ENCODE measurements around the gene ATP1A2.
"Not testable (repeated sequence)": the region's sequence is repeated elsewhere in the genome, so short reads cannot be mapped to it uniquely, and the experiment has no call there.

The ATP1A2 gene

GRCh38 chr1:160126342-160126741 is 10.8 kb downstream of the ATP1A2 start:
- DNase-seq = not testable (repeated sequence)

DNA sequence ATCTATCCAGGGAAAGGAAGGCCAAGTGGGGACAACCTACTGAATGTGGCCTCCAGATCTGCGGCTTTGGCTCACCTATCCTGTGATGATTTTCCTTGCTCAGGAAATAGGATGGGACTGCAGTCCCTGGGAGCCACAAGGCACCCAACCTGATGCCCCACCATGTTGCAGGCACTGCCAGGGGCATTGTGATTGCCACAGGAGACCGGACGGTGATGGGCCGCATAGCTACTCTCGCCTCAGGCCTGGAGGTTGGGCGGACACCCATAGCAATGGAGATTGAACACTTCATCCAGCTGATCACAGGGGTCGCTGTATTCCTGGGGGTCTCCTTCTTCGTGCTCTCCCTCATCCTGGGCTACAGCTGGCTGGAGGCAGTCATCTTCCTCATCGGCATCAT is 11.8 kb downstream of the ATP1A2 start:
- no peak for DNase-seq

DNA sequence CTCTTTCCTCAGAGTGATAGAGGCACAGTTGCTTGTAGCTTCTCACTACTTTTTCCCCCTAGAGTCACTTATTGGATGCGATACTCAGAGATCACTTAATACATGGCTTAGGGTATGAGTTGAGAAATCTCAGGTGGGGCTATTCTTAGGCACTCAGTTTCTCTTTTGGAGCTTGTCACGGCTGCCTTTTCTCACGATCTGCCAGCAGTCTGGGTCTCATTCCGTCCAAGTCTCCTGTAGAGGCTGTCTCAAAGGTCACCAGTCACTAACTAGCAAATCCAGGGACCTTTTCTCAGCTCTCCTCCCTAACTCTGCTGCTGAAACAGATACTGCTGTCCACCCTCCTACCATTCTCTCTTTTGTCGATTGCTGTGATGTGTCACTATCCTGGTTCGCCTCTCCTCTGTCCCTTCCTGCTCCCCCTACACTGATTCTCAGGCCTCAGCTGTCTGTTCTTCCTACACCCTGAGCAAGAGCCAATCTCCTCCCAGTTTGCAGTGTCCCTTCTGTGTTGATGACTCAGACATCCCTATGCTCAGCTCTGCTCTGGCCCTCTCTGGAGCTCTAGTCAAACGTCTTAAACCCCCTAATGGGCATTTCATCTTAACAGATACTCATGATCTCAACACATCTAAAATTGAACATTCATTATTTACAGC is 12.4 kb downstream of the ATP1A2 start:
- no peak for DNase-seq

GRCh38 chr1:160128636-160129035 is 13.1 kb downstream of the ATP1A2 start:
- DNase-seq = no peak

DNA sequence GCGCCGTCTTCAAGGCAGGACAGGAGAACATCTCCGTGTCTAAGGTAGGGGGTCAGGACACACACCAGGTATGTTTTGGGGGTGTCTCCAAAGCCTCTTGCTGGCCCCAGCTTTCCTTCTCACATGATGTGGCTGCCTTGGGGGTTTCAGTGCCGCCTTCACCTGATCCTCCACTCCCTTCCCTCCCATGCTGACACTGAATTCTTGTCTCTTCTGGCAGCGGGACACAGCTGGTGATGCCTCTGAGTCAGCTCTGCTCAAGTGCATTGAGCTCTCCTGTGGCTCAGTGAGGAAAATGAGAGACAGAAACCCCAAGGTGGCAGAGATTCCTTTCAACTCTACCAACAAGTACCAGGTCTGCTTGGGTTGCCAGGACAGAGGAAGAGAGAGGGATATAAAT is 13.5 kb downstream of the ATP1A2 start:
- DNase-seq = no peak

DNA sequence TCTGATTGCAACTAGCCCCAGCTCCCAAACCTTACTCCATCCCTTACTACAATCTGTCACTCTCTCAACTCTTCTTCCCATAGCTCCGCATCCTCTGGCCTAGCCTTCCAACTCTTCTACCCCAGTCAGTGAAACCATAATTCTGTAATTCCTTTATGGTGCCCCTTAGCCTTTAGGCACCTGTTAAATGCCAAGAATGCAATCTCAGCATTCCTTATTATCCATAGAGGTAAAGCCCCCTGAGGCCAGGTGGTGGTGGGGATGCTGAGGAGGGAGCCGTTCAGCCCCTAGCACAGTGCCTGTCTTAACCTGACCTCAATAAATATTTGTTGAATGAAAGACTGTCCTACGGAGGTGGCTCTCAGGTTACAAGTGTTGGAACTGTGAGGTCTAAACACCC is 14.0 kb downstream of the ATP1A2 start:
- DNase-seq = no peak

GRCh38 chr1:160129966-160130365 is 14.4 kb downstream of the ATP1A2 start:
- no peak for DNase-seq

GRCh38 chr1:160130486-160130885 is 14.9 kb downstream of the ATP1A2 start:
- no peak for DNase-seq

DNA sequence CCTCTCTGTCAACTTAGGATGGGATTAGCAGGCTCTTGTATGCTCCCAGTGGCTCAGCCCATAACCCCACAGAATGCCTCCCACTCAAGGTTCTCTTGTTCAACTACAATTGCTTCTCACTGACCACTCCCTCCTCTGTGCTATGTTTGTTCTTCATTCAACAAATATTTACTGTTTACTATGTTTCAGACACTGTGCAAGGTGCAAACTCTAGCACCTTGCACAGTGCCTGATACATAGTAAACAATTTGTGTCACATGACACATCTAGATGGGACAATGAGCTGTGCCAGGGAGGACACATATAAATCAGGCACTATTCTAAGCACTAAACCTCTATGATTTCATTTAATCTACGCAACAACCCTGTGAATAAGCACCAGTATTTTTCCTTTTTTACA is 15.4 kb downstream of the ATP1A2 start:
- DNase-seq = no peak

DNA sequence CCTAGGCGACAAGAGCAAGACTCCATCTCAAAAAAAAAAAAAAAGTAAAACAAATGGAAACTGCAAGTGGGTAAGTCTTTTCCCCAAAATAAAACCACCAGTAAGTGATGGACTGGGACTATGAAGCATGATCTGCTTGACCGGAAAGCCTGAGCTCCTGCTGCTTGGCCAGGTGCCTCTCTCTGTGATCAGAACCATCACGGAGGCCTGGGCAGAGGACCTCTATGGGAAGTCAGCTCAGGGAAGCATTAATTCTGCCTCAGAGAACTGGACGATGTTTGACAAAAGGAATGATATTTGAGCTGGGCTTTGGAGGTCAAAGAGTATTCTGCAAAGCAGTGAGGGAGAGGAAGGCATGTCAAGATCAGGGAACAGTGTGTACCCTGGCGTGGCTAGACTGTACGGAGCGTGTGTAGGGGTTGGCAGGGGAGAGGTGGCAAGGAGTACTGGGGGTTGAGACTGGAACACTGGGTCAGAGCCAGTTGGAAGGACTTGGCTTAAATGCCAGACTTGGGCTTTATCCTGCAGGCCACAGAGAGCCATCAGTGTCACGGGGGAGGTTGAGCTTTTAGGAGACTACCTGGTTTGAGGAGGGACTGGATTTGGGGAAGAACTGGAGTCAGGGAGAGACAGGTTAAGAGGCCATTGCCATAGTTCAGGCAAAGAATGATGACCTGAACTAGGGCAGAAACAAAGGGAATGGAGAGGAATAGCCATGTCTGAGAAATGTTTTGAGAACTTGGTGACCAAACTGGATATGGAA is 16.4 kb downstream of the ATP1A2 start:
- no peak for DNase-seq

DNA sequence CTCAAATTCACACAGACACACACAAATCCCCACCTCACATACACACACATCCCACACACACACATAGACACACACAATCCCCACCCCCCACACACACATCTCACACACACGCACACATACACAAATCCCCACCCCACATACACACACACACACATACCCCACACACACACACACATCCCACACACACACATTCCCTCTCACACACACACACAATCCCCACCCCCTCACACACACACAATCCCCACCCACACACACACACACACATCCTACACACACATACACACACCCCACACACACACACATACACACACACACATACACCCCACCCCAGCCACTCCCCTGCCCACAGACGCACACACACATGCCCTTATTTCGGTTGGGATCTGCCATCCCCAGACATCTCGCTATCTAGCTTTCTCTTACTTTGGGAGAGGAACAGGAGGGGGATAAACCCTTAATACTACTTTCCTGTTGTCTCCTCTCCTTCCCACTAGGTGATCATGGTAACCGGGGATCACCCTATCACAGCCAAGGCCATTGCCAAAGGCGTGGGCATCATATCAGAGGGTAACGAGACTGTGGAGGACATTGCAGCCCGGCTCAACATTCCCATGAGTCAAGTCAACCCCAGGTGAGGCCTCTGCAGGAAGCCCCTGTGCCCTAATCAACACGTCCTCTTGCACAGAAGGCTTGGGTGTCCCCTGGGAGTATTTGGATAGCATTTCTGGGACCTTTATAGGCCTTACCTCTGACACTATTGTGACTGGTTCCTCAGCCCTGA is 18.6 kb downstream of the ATP1A2 start:
- DNase-seq = no peak

GRCh38 chr1:160134791-160135572 is 19.4 kb downstream of the ATP1A2 start:
- DNase-seq = no peak

DNA sequence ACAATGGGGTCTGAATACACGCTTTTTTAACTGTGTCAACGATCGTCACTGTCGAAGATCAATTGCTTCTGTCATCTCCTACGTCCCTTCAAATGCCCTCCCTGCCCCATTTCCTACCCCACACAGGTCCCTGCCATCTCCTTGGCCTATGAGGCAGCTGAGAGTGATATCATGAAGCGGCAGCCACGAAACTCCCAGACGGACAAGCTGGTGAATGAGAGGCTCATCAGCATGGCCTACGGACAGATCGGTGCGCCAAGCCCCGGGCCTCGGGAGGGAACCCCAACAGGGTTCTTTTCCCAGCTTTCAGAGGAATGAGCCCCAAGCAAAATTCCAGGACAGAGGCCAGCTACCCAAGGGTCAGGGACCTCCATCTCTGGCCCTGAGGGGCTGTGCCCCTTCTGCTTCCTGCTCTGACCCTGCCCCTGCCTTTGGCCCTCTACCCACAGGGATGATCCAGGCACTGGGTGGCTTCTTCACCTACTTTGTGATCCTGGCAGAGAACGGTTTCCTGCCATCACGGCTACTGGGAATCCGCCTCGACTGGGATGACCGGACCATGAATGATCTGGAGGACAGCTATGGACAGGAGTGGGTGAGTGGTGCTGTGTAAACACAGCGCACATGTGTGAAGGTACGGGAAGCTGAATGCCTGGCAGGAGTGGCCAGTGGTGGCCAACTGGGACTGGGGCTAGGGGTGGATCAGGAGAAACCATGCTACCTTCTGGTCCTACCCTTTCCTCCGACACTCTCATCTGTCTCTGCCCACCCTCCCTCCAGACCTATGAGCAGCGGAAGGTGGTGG is 20.8 kb downstream of the ATP1A2 start:
- no peak for DNase-seq

- DNase-seq = no peak
Observed at GRCh38 chr1:160136926-160137200, 21.3 kb downstream of the ATP1A2 start.

DNA sequence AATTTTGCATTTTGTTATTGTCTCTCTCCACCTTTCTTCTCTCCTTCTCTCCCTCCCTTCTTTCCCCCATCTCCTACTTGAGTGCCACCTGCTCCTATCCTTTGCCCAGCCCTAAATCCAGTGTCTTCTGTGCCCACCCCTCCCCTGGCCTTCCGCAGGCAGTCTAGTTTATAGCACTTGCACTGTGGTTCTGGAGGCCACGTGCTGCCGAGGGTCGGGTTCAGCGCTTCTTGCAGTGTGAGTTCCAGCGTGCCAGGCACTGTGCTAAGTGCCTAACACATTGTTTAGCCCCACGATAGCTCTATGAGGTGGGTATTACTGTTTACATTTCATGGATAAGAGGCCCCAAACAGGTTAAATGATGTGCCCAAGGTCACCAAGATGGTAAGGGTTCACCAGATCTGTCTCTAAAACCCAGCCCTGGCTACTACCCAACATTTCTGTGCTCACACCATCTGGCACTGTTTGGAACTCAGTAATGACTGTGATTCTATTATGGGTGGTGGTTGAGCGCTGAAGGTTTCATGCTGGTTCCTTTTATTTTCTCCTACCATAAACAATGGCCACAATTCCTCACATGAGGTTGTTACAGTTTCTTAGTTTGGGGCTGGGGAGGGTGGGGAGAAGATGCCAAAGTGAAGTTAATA is 21.8 kb downstream of the ATP1A2 start:
- DNase-seq = no peak

DNA sequence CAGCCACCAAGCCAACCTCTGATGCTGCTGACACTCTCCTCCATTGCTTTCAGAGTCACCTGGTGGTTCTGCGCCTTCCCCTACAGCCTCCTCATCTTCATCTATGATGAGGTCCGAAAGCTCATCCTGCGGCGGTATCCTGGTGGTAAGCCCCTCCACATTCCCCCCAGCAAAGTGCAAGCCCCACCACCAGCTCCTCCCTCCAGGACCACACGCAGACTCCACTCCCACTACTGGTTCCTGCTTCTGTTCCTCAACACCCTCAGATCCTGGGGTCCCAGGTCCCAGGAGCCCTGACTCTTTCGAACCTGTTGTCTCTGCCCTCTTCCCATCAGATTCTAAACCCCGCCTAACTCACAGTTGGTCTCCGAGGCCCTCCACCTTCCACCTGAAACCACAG is 24.3 kb downstream of the ATP1A2 start:
- no peak for DNase-seq

DNA sequence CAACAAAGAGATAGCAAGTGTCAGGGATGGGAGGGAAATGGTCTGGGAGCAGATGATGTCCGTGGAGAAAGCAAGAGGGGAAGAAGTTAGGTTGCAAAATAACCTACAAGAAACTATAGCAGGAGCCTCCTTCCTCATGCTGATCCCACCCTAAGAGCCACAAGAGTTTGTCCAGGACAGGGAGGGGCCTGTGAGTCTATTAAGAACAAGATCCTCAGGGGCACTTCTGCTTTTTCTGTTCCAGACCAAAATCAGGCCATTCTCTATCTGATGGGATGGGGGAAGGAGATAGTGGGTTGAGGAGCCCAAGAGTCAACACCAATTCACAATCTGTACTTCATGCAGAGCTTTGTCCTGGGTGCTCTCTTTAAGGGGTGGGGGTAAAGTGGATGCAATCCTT is 28.1 kb downstream of the ATP1A2 start:
- DNase-seq = no peak

DNA sequence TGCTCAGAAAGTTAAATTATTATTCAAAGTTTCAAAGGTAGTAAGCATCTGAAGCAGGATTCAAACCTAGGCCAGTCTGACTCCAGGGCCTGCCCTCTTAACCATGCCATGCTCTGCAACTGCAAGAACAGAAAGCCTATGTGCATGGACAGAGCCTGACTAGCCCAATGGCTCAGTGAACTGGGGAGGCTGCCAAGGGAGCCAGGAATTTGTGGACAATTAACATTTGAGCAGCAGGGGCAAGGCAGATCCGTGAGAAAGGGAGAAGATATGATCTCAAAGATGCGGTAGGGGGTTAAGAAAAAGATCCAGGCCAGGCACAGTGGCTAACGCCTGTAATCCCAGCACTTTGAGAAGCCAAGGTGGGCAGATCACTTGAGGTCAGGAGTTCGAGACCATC is 29.4 kb downstream of the ATP1A2 start:
- no peak for DNase-seq

DNA sequence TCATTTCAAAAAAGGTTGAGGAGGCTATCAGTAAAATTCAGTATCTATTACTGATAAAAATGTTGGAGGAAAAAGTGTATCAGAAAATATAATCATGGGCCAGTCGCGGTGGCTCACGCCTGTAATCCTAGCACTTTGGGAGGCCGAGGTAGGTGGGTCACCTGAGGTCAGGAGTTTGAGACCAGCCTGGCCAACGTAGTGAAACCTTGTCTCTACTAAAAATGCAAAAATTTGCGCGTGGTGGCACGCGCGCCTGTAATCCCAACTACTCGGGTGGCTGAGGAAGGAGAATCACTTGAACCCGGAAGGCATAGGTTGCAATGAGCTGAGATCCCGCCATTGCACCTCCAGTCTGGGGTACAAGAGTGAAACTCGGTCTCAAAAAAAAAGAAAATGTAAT is 30.5 kb downstream of the ATP1A2 start:
- DNase-seq = no peak

DNA sequence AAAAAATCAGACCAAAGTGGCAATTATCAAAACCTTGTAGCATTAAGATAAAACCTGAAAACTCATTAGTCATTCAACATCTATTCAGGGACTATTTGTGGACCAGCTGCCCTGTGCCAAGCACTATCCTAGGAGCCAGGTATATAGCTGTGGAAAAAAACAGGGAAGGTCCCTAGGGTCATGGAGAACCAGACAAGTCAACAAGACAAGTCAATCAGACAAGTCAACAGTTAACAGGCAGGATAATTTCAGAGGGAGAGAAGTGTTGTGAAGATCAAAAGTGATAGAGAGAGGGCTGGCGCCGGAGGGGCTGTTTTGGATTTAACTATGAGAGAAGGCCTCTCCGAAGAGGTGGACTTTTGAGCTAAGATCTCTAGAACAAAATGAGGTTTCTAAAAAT is 32.6 kb downstream of the ATP1A2 start:
- no peak for DNase-seq

DNA sequence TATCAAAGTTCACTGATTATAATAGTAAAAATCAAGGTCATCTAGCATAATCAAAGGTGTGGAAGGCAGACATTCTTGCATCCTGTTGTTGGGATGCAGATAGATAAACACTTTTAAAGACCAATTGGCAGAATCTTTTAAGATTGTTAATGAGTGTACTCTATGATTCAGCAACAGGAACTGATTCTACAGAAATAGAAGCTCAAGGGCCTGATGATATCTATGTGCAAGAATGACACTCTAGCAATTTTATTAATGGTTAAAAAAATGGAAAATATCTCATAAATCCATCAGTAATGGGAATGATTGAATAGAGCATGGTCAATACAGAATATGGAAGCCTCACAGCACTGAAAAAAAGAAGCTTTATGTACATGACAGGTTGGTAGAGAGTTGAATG is 33.7 kb downstream of the ATP1A2 start:
- no peak for DNase-seq

- no peak for DNase-seq
Observed at GRCh38 chr1:160149716-160150115, 34.2 kb downstream of the ATP1A2 start.

Measured in femur (tissue), 1 donor.